ENCODE data around the gene MYO9B. TPM values are rescaled to one million over a fixed set of nuclear protein-coding genes. Genes with fewer than 3 reads are reported as not detected.

The MYO9B gene
- total RNA-seq, 1 experiment from 2014 or later = 79.4 TPM

DNA sequence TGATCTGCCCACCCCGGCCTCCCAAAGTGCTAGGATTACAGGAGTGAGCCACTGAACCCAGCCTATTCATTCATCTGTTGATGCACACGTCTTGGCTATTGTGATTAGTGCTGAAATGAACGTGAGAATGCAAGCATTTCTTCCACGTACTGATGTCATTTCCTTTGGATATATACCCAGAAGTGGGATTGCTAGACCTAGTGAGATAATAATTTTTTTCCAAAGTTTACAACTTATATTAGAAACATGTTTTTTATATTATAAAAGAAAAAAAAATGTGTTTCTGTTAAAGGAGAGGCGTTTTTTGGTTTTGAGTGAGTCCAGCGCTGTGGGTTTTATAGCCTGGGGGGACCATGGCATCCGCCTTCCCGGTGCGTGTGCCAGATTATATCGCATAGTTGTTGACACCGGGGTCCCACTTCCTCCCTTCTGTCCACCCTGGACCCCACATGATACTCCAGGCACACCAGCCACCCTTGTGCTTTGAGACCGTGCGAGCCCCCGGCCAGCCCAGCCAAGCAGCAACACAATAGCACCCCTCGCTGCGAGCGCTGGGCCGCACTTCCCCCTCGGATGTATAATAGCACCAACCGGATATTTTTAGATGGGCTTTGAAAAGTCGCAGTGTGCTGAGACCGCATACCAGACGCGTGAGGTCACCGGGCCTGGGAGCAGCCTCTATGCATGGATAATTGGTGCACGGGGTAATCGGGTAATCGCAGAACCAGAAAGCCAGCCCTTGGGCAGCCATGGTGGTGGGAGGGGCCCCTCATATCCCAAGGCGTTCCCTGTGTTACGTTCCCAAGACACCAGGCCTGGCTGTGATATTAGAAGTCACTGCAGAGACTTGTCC is 59.6 kb downstream of the MYO9B start:
- intact Hi-C loops (cut with micrococcal nuclease; ENCODE audit: unreplicated experiment) (no loop called here), in situ Hi-C loops (cut with HindIII; ENCODE audit: low pct_unique_long_range_greater_than_20kb, low sequenced_read_pairs) (no loop called here)
- POLR2A ChIA-PET = no interaction called here
- ATAC-seq = peak; percentile 94
- Histone ChIP-seq H3K9me3 (ENCODE audit: control insufficient read depth, insufficient read depth, low read depth, low read length) (no peaks in the 10 kb centered on the region), H3K27me3 (ENCODE audit: control insufficient read depth, insufficient read depth, low read length) (no peaks in the 10 kb centered on the region), H3K27ac (ENCODE audit: low read length) (peak overlapping the region; percentile 74), H3K4me3 (ENCODE audit: low read depth in 2 of 2, low read length in 2 of 2) (peak overlapping the region; percentile 21 to 42), H3K4me1 (ENCODE audit: control insufficient read depth, insufficient read depth, low read length) (peaks cover 9% of the 10 kb centered on the region), H3K36me3 (ENCODE audit: control insufficient read depth, insufficient read depth, low read length) (no peaks in the 10 kb centered on the region)
- peak; percentile 59 for DNase-seq (ENCODE audit: low read depth, low spot score)
- TF ChIP-seq SIN3A (IDR thresholded peaks at IDR 0.05; ENCODE audit: borderline replicate concordance, insufficient read depth, low read depth, low read length) (no peak), TCF7L2 (IDR thresholded peaks at IDR 0.05; ENCODE audit: low read depth, low read length) (no peak), POLR2AphosphoS5 (IDR thresholded peaks at IDR 0.05; ENCODE audit: low read depth, low read length) (no peak)
- TF ChIP-seq, protein P1, sequence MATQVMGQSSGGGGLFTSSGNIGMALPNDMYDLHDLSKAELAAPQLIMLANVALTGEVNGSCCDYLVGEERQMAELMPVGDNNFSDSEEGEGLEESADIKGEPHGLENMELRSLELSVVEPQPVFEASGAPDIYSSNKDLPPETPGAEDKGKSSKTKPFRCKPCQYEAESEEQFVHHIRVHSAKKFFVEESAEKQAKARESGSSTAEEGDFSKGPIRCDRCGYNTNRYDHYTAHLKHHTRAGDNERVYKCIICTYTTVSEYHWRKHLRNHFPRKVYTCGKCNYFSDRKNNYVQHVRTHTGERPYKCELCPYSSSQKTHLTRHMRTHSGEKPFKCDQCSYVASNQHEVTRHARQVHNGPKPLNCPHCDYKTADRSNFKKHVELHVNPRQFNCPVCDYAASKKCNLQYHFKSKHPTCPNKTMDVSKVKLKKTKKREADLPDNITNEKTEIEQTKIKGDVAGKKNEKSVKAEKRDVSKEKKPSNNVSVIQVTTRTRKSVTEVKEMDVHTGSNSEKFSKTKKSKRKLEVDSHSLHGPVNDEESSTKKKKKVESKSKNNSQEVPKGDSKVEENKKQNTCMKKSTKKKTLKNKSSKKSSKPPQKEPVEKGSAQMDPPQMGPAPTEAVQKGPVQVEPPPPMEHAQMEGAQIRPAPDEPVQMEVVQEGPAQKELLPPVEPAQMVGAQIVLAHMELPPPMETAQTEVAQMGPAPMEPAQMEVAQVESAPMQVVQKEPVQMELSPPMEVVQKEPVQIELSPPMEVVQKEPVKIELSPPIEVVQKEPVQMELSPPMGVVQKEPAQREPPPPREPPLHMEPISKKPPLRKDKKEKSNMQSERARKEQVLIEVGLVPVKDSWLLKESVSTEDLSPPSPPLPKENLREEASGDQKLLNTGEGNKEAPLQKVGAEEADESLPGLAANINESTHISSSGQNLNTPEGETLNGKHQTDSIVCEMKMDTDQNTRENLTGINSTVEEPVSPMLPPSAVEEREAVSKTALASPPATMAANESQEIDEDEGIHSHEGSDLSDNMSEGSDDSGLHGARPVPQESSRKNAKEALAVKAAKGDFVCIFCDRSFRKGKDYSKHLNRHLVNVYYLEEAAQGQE (IDR thresholded peaks at IDR 0.05; ENCODE audit: insufficient read depth in 1 of 2, low read depth in 2 of 2, low read length in 1 of 2) = no peak
- TF ChIP-seq, protein P2, sequence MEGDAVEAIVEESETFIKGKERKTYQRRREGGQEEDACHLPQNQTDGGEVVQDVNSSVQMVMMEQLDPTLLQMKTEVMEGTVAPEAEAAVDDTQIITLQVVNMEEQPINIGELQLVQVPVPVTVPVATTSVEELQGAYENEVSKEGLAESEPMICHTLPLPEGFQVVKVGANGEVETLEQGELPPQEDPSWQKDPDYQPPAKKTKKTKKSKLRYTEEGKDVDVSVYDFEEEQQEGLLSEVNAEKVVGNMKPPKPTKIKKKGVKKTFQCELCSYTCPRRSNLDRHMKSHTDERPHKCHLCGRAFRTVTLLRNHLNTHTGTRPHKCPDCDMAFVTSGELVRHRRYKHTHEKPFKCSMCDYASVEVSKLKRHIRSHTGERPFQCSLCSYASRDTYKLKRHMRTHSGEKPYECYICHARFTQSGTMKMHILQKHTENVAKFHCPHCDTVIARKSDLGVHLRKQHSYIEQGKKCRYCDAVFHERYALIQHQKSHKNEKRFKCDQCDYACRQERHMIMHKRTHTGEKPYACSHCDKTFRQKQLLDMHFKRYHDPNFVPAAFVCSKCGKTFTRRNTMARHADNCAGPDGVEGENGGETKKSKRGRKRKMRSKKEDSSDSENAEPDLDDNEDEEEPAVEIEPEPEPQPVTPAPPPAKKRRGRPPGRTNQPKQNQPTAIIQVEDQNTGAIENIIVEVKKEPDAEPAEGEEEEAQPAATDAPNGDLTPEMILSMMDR (IDR thresholded peaks at IDR 0.05) = no peak
- BruUV-seq (replicated peaks) = no TSS peak
- CTCF ChIA-PET = no interaction called here

DNA sequence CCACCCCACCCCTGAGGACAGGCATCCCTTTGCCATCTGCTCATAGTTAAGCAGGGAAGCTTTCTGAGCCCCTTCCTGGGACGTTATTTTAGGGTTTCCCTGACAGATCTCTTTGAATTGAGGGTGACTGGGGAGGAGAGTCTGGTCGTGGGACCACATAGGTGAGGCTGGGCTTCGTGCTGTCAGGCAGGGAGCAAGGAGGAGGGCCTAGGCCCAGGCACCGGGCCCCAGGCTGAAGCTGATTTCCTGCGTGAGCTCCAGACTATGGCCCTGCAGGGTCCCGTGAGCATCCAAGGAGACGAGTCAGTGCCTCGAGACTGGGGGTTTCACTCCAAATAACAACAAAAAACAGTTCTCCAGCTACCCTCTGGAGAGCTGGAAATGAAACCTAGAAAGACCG is 60.4 kb downstream of the MYO9B start:
- H3K4me1 ChIP-seq (ENCODE audit: control insufficient read depth, insufficient read depth, low read length) = peaks cover 6% of the 10 kb centered on the region
- ATAC-seq (0 out of 2 replicates have a peak, but pooled peaks have one; percentile 23), DNase-seq (ENCODE audit: low read depth, low spot score) (no peak)
- H3K4me3 ChIP-seq (ENCODE audit: low read depth in 2 of 2, low read length in 2 of 2) = peak overlapping the region in 1 of 2 experiments; percentile 42; a peak in 2 of 4 replicates
- no peak for TF ChIP-seq SIN3A (IDR thresholded peaks at IDR 0.05; ENCODE audit: borderline replicate concordance, insufficient read depth, low read depth, low read length)
- intact Hi-C loops (cut with micrococcal nuclease; ENCODE audit: unreplicated experiment) (no loop called here), in situ Hi-C loops (cut with HindIII; ENCODE audit: low pct_unique_long_range_greater_than_20kb, low sequenced_read_pairs) (no loop called here)
- CTCF ChIA-PET = no interaction called here
- BruUV-seq (replicated peaks) = no TSS peak
- H3K36me3 ChIP-seq (ENCODE audit: control insufficient read depth, insufficient read depth, low read length) = no peaks in the 10 kb centered on the region
- no peaks in the 10 kb centered on the region for H3K27me3 ChIP-seq (ENCODE audit: control insufficient read depth, insufficient read depth, low read length)
- POLR2A ChIA-PET = no interaction called here
- no peaks in the 10 kb centered on the region for H3K9me3 ChIP-seq (ENCODE audit: control insufficient read depth, insufficient read depth, low read depth, low read length)
- peak overlapping the region; percentile 74 for H3K27ac ChIP-seq (ENCODE audit: low read length)

DNA sequence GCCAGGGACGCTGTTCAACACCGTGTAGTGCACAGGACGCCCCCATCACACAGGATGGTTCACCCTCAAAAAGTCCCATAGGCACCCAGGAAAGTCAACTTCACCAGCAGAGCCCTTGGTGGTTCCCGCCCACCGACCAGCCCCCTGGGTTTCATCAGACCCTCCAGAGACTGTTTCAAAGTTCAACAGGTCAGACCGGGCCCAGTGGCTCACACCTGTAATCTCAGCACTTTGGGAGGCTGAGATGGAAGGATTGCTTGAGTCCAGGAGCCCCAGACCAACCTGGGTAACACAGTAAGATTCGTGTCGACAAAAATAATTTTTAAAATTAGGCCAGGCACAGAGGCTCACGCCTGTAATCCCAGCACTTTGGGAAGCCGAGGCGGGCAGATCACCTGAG is 61.0 kb downstream of the MYO9B start:
- POLR2A ChIA-PET = no interaction called here
- intact Hi-C loops (cut with micrococcal nuclease; ENCODE audit: unreplicated experiment) = no loop called here
- TF ChIP-seq TCF7L2 (IDR thresholded peaks at IDR 0.05; ENCODE audit: low read depth, low read length) = no peak
- TF ChIP-seq POLR2AphosphoS5 (IDR thresholded peaks at IDR 0.05; ENCODE audit: low read depth, low read length) = no peak
- TF ChIP-seq, protein P2 (IDR thresholded peaks at IDR 0.05) = no peak
- no peak for TF ChIP-seq SIN3A (IDR thresholded peaks at IDR 0.05; ENCODE audit: borderline replicate concordance, insufficient read depth, low read depth, low read length)
- TF ChIP-seq, protein P1 (IDR thresholded peaks at IDR 0.05; ENCODE audit: insufficient read depth in 1 of 2, low read depth in 2 of 2, low read length in 1 of 2) = no peak
- ATAC-seq (no peak), DNase-seq (ENCODE audit: low read depth, low spot score) (no peak)
- Histone ChIP-seq H3K27me3 (ENCODE audit: control insufficient read depth, insufficient read depth, low read length) (no peaks in the 10 kb centered on the region), H3K27ac (ENCODE audit: low read length) (no peak overlapping the region), H3K36me3 (ENCODE audit: control insufficient read depth, insufficient read depth, low read length) (no peaks in the 10 kb centered on the region), H3K4me3 (ENCODE audit: low read depth in 2 of 2, low read length in 2 of 2) (no peak overlapping the region), H3K9me3 (ENCODE audit: control insufficient read depth, insufficient read depth, low read depth, low read length) (no peaks in the 10 kb centered on the region), H3K4me1 (ENCODE audit: control insufficient read depth, insufficient read depth, low read length) (peaks cover 6% of the 10 kb centered on the region)
- in situ Hi-C loops (cut with HindIII; ENCODE audit: low pct_unique_long_range_greater_than_20kb, low sequenced_read_pairs) = no loop called here
- CTCF ChIA-PET = no interaction called here
- no TSS peak for BruUV-seq (replicated peaks)

All from Panc1 (cell line).